Measurements from ENCODE around the gene ATM. TPM values are rescaled to one million over a fixed set of nuclear protein-coding genes. Genes with fewer than 3 reads are reported as not detected.

Gene ATM
- total and polyA plus RNA-seq, 10 of the 15 experiments (the other 5 are each of a cell fraction or from before 2014, with no cell fraction given): 10.0 to 91.5 (median 40.2) TPM

GRCh38 chr11:108392353-108392752, 169.5 kb downstream of the ATM start:
- no peaks in the 10 kb centered on the region for H3K27me3 ChIP-seq (replicated peaks in 1 of 2; ENCODE audit: control insufficient read depth in 2 of 2, insufficient read depth in 2 of 2, low read length in 1 of 2)
- H3K4me2 ChIP-seq (ENCODE audit: control insufficient read depth, insufficient read depth): no peak overlapping the region
- ChIA-PET POLR2A (no interaction called here), CTCF (interaction anchor here (1.0 kb wide), 1 partner anchor 343 kb away, joined by 3 read pairs; no protein-coding TSS in a partner anchor), SMC1A (ENCODE audit: uncharacterized antibody, unreplicated experiment) (no interaction called here), RAD21 (ENCODE audit: unreplicated experiment) (no interaction called here)
- no peak overlapping the region for H3K27ac ChIP-seq (ENCODE audit: control insufficient read depth, insufficient read depth)
- in situ Hi-C loops (cut with MboI): no loop called here
- BruUV-seq (replicated peaks): no TSS peak
- H2AFZ ChIP-seq (ENCODE audit: control insufficient read depth, low read depth, low read length): no peak overlapping the region
- TF ChIP-seq FOXK2 (IDR thresholded peaks at IDR 0.05) (no peak), MAX (IDR thresholded peaks at IDR 0.05; ENCODE audit: low read depth, low read length) (no peak), ATF3 (IDR thresholded peaks at IDR 0.05; ENCODE audit: borderline replicate concordance, extremely low read depth, low read depth, low read length) (no peak), ZBTB11 (CRISPR knock-in tag; IDR thresholded peaks at IDR 0.05) (no peak), LARP7 (IDR thresholded peaks at IDR 0.05) (no peak), EP300 (IDR thresholded peaks at IDR 0.05; ENCODE audit: borderline replicate concordance in 1 of 2, control insufficient read depth in 1 of 2, low read depth in 2 of 2, low read length in 2 of 2) (no peak), SMARCA5 (IDR thresholded peaks at IDR 0.05) (no peak), SREBF1 (IDR thresholded peaks at IDR 0.05; ENCODE audit: low read length) (no peak), HSF1 (IDR thresholded peaks at IDR 0.05; ENCODE audit: low read depth, low read length) (no peak), STAT3 (IDR thresholded peaks at IDR 0.05; ENCODE audit: low read depth, low read length) (no peak)
- no peak overlapping the region for H3K4me3 ChIP-seq
- FAIRE-seq: no peak
- intact Hi-C loops (cut with micrococcal nuclease; ENCODE audit: unreplicated experiment): no loop called here
- H3K9ac ChIP-seq (ENCODE audit: control insufficient read depth, insufficient read depth, low read length): no peak overlapping the region
- ATAC-seq: no peak
- no peaks in the 10 kb centered on the region for H3K36me3 ChIP-seq (ENCODE audit: control insufficient read depth in 2 of 2, insufficient read depth in 2 of 2, low read length in 1 of 2)
- H3K79me2 ChIP-seq (ENCODE audit: control insufficient read depth, insufficient read depth, low read length): no peaks in the 10 kb centered on the region
- H3K9me3 ChIP-seq (replicated peaks; ENCODE audit: control insufficient read depth, insufficient read depth, low read length): no peaks in the 10 kb centered on the region
- no peak for DNase-seq (ENCODE audit: low read depth, low spot score)
- 74% methylated on average over 1 of the region's 1 CpG for WGBS (ENCODE audit: insufficient coverage, insufficient replicate concordance, low lambda C conversion rate, missing lambda C conversion rate)
- H4K20me1 ChIP-seq (ENCODE audit: control insufficient read depth, insufficient read depth): no peaks in the 10 kb centered on the region
- H3K4me1 ChIP-seq (ENCODE audit: control insufficient read depth, insufficient read depth, low read length): no peaks in the 10 kb centered on the region

All from GM12878 (cell line).